LNCaP clone FGC (cell line): Measurements from ENCODE around the gene GALNT16.

Experiments used
- DNase-seq: peaks from one replicate; pipeline ENCODE4 v3.0.0-alpha.2; 2011; ENCODE audit warnings: low read depth
- H3K4me3 ChIP-seq: 2 replicates; pipeline ENCODE4 v1.5.1; 2011; ENCODE audit warnings: mild to moderate bottlenecking, low read depth, low read length, control low read depth
- CTCF ChIP-seq: IDR thresholded peaks from 2 replicates; pipeline ENCODE4 v1.5.1; 2012; ENCODE audit warnings: mild to moderate bottlenecking; ENCODE audit not compliant: control insufficient read depth, insufficient read depth; ENCODE audit errors: extremely low read depth

Gene GALNT16

DNA sequence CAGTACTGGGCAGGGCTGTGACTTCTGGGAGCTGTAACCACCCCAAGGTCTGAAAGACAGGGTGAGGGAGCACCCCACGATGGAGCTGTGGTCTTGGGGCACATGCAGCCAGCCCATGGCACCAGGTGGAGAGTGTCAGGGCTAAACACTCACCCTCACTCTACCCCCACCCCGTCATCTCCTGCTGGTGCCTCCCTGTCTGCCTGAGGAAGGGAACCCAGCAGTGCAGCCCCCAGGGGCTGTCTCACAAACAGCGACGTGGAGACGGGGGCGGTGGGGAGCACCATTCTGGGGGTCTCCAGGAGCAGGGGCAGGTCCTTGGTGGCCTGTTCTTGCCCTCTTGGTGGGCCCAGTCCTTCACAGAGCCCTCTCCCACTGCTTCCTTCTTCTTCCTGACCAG lies 74.6 kb downstream of the GALNT16 start:
- no peak for TF ChIP-seq CTCF
- no peak for DNase-seq
- H3K4me3 ChIP-seq = no peak overlapping the region

DNA sequence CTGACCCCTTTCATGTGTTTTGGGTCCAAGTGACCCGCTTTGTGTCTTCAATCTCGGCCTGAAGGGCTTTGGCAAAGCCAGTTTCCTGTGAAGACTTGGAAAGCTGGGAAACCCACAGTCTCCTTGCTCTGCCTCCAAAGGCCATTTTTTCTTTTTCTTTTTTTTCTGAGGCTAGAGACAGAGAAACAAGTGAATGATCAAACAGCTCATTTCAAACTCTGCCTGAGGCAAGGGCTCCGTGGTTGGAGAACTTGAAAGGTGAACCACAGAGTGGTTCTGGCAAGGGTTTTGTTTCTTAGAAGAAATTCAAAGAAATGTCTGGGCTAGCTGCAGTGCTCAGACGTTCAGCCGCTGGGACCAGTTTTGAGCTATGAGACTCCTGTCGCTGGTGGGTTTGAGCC lies 75.4 kb downstream of the GALNT16 start:
- DNase-seq = peak; percentile 28
- no peak for TF ChIP-seq CTCF
- no peak overlapping the region for H3K4me3 ChIP-seq

DNA sequence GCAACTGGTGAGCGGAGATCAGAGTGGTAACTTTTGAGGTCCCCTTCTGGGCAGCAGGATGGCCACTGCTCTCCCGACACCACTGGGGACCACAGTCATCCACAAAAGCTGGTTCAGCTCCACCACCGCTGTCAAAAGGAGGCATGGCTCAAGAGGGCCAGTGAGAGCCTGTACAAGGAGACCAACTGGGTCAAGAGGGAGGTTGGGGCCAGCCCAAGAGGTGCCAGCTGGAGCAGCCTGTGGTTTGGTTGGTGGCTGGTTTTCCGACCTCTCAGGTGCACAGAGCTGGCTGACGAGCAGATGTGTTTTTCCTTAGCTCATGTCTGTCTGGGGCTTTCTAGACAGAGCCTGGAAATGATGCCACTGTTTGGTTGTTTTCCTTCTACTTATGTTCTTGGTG lies 78.0 kb downstream of the GALNT16 start:
- no peak for DNase-seq
- H3K4me3 ChIP-seq = no peak overlapping the region
- TF ChIP-seq CTCF = no peak

- no peak for TF ChIP-seq CTCF
- no peak overlapping the region for H3K4me3 ChIP-seq
- no peak for DNase-seq
Measured at GRCh38 chr14:69339426-69339825, 79.5 kb downstream of the GALNT16 start.

DNA sequence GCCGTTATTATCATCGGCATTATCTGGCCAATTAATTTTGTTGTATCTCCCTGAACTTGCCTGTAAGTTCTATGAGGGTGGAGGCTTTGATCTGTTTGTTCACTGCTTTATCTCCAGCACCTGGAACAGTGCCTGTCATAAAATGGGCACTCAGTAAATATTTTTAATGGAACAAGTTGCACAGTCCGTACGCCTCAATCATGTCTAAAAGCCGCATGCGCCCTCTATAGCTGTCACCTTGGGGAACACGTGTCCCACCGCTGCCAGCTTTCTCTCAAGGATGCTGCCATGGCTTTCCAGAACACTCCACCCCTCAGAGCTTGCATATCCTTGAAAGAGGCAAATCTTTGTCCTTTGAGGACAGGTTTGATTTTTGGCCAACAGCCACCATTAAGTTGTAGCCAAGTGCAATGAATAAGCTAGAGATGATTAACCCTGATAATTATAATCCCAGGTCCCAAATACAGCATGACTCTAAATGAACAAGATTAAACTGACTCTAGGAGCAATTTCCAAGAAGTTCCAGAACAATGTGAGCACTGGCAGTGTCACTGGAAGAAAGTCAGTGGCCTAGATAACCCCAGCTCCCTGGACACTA lies 83.1 kb downstream of the GALNT16 start:
- peak; percentile 100 for DNase-seq
- no peak overlapping the region for H3K4me3 ChIP-seq
- TF ChIP-seq CTCF = 0 out of 2 replicates have a peak, but pooled peaks have one; percentile 19

- no peak for DNase-seq
- no peak for TF ChIP-seq CTCF
- H3K4me3 ChIP-seq = no peak overlapping the region
Measured at GRCh38 chr14:69344171-69344570, 84.2 kb downstream of the GALNT16 start.

DNA sequence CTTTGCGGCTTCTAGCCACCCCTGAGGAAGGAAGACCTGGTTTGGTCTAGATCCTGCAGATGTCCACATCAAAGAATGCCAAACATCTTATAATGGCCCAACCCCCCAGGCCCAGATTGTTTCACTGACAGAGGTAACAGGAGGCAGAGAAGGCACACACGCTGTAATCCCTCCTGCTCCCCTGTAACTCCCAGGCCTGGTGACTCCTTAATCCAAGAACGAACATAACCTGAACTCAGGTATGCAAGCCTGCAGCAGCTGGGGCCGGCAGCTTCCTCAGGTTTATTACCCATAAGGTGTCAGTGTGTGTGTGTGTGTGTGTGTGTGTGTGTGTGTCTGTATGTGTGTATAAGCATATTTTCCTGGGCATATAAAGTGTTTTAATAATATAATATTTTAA lies 85.4 kb downstream of the GALNT16 start:
- DNase-seq = no peak
- no peak for TF ChIP-seq CTCF
- no peak overlapping the region for H3K4me3 ChIP-seq
